Measurements from ENCODE around the gene HDHD5. TPM values are rescaled to one million over a fixed set of nuclear protein-coding genes. Genes with fewer than 3 reads are reported as not detected.

Gene HDHD5
- total RNA-seq, 1 experiment from 2014 or later: 37.2 TPM

GRCh38 chr22:17172029-17172833 is 13.2 kb upstream of the HDHD5 start:
- Histone ChIP-seq H3K27me3 (ENCODE audit: control insufficient read depth, insufficient read depth, low read length) (no peaks in the 10 kb centered on the region), H3K9me3 (ENCODE audit: control insufficient read depth, insufficient read depth, low read depth, low read length) (no peaks in the 10 kb centered on the region), H3K4me3 (ENCODE audit: low read depth in 2 of 2, low read length in 2 of 2) (peak overlapping the region; percentile 55 to 60), H3K36me3 (ENCODE audit: control insufficient read depth, insufficient read depth, low read length) (no peaks in the 10 kb centered on the region), H3K27ac (ENCODE audit: low read length) (peak overlapping the region; percentile 73), H3K4me1 (ENCODE audit: control insufficient read depth, insufficient read depth, low read length) (peaks cover 4% of the 10 kb centered on the region; the same call in 1 of the 2 replicates)
- intact Hi-C loops (cut with micrococcal nuclease; ENCODE audit: unreplicated experiment) (loop anchor here (5.0 kb wide), 1 partner anchor 330 kb away; no protein-coding TSS in a partner anchor), in situ Hi-C loops (cut with HindIII; ENCODE audit: low pct_unique_long_range_greater_than_20kb, low sequenced_read_pairs) (no loop called here)
- POLR2A ChIA-PET: interaction anchor here (0.5 to 1.3 kb wide), 6 partner anchors 12 to 647 kb away, joined by 3 to 11 read pairs (median 4); no protein-coding TSS in a partner anchor
- no TSS peak for BruUV-seq (replicated peaks)
- CTCF ChIA-PET: interaction anchor here (0.6 to 1.9 kb wide), 21 partner anchors 9 to 588 kb away, joined by 3 to 30 read pairs (median 4); no protein-coding TSS in a partner anchor
- DNase-seq (ENCODE audit: low read depth, low spot score) (no peak), ATAC-seq (no peak)
- TF ChIP-seq, protein P1, sequence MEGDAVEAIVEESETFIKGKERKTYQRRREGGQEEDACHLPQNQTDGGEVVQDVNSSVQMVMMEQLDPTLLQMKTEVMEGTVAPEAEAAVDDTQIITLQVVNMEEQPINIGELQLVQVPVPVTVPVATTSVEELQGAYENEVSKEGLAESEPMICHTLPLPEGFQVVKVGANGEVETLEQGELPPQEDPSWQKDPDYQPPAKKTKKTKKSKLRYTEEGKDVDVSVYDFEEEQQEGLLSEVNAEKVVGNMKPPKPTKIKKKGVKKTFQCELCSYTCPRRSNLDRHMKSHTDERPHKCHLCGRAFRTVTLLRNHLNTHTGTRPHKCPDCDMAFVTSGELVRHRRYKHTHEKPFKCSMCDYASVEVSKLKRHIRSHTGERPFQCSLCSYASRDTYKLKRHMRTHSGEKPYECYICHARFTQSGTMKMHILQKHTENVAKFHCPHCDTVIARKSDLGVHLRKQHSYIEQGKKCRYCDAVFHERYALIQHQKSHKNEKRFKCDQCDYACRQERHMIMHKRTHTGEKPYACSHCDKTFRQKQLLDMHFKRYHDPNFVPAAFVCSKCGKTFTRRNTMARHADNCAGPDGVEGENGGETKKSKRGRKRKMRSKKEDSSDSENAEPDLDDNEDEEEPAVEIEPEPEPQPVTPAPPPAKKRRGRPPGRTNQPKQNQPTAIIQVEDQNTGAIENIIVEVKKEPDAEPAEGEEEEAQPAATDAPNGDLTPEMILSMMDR (IDR thresholded peaks at IDR 0.05): peak; percentile 71; the same call in 1 of the 2 replicates
- TF ChIP-seq POLR2AphosphoS5 (IDR thresholded peaks at IDR 0.05; ENCODE audit: low read depth, low read length): no peak

DNA sequence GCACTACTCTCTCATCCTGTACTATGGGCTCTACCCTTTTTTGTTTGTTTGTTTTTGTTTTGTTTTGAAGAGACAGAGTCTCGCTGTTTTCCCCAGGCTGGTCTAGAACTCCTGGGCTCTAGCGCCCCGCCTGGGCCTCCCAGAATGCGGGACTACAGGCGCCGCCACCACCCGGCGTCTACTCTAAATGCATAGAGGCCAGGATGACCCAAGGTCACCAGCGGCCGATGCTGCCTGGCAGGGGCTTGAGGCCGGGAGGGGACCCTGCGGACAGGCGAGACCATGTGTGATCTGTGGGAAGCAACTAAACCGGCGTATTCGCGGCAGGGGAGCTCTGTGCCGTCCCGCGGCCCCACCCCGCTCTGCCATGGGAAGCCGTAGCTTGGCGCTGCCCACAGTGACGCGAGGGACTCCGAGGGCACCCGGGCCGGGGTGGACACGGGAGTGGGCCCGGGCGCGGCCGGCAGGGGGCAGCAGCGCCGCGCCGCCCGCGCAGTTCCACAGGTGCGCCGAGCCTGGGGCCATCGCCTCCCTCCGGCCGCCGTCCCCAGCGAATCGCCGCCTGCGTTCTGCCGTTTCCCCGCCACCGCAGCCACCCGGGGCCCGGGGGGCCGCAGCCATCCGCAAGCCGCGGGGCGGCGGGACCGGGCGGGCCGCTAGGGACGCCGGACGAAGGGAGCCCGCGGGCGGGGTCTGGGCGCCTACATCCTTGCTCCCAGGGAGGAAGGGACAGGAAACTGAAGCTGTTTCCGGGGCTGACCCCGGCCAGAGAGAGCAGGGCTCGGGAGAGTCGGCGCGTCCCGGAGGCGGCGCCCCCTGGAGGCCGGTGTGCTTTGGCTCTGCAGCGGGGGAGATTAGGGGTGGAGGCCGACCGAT is 12.3 kb upstream of the HDHD5 start:
- ATAC-seq (peak; percentile 99), DNase-seq (ENCODE audit: low read depth, low spot score) (peak; percentile 47)
- intact Hi-C loops (cut with micrococcal nuclease; ENCODE audit: unreplicated experiment) (loop anchor here (2.0 to 5.0 kb wide), 2 partner anchors 97 to 331 kb away; no protein-coding TSS in a partner anchor), in situ Hi-C loops (cut with HindIII; ENCODE audit: low pct_unique_long_range_greater_than_20kb, low sequenced_read_pairs) (no loop called here)
- H3K36me3 ChIP-seq (ENCODE audit: control insufficient read depth, insufficient read depth, low read length): no peaks in the 10 kb centered on the region
- CTCF ChIA-PET: interaction anchor here (0.5 to 1.9 kb wide), 23 partner anchors 10 to 589 kb away, joined by 3 to 30 read pairs (median 4); no protein-coding TSS in a partner anchor
- no peaks in the 10 kb centered on the region for H3K9me3 ChIP-seq (ENCODE audit: control insufficient read depth, insufficient read depth, low read depth, low read length)
- no peaks in the 10 kb centered on the region for H3K27me3 ChIP-seq (ENCODE audit: control insufficient read depth, insufficient read depth, low read length)
- POLR2A ChIA-PET: interaction anchor here (0.5 to 1.3 kb wide), 5 partner anchors 13 to 648 kb away, joined by 3 to 11 read pairs (median 4); no protein-coding TSS in a partner anchor
- no TSS peak for BruUV-seq (replicated peaks)
- peak overlapping the region; percentile 55 to 60 for H3K4me3 ChIP-seq (ENCODE audit: low read depth in 2 of 2, low read length in 2 of 2)
- no peak for TF ChIP-seq TCF7L2 (IDR thresholded peaks at IDR 0.05; ENCODE audit: low read depth, low read length)
- TF ChIP-seq, protein P1 (IDR thresholded peaks at IDR 0.05): peak; percentile 96
- peak; percentile 71 for TF ChIP-seq POLR2AphosphoS5 (IDR thresholded peaks at IDR 0.05; ENCODE audit: low read depth, low read length)
- peaks cover 4% of the 10 kb centered on the region; the same call in 1 of the 2 replicates for H3K4me1 ChIP-seq (ENCODE audit: control insufficient read depth, insufficient read depth, low read length)
- peak overlapping the region; percentile 74 for H3K27ac ChIP-seq (ENCODE audit: low read length)

DNA sequence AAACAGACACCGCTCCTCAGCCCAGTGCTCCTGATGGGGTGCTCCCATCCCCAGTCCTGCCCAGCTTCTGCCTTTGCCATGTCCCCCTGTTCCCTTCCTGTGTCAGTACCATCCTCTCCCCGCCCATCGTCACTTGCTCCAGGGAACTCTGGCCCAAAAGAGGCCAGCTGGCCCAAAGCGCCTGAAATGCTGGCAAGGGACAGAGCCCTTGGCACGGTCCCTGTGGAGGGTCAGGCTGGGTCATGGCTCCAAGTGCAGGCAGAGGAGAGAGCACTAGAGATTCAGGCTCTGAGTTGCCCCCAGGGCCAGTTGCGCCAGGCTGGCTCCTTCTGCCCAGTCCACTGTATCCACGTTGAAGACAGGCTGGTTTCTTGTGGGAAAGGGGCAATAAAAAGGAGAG is 8.4 kb upstream of the HDHD5 start:
- Histone ChIP-seq H3K27ac (ENCODE audit: low read length) (no peak overlapping the region), H3K36me3 (ENCODE audit: control insufficient read depth, insufficient read depth, low read length) (no peaks in the 10 kb centered on the region), H3K27me3 (ENCODE audit: control insufficient read depth, insufficient read depth, low read length) (no peaks in the 10 kb centered on the region), H3K9me3 (ENCODE audit: control insufficient read depth, insufficient read depth, low read depth, low read length) (no peaks in the 10 kb centered on the region), H3K4me1 (ENCODE audit: control insufficient read depth, insufficient read depth, low read length) (peaks cover 4% of the 10 kb centered on the region; the same call in 1 of the 2 replicates), H3K4me3 (ENCODE audit: low read depth in 2 of 2, low read length in 2 of 2) (no peak overlapping the region)
- ATAC-seq (no peak), DNase-seq (ENCODE audit: low read depth, low spot score) (no peak)
- TF ChIP-seq REST (IDR thresholded peaks at IDR 0.05; ENCODE audit: insufficient read depth in 1 of 2, low read depth in 2 of 2, low read length in 1 of 2): no peak
- TF ChIP-seq, protein P1 (IDR thresholded peaks at IDR 0.05): no peak
- no peak for TF ChIP-seq TCF7L2 (IDR thresholded peaks at IDR 0.05; ENCODE audit: low read depth, low read length)
- TF ChIP-seq SIN3A (IDR thresholded peaks at IDR 0.05; ENCODE audit: borderline replicate concordance, insufficient read depth, low read depth, low read length): no peak
- no peak for TF ChIP-seq POLR2AphosphoS5 (IDR thresholded peaks at IDR 0.05; ENCODE audit: low read depth, low read length)
- CTCF ChIA-PET: no interaction called here
- no TSS peak for BruUV-seq (replicated peaks)
- intact Hi-C loops (cut with micrococcal nuclease; ENCODE audit: unreplicated experiment): no loop called here
- POLR2A ChIA-PET: interaction anchor here (0.7 kb wide), 1 partner anchor 10 kb away, joined by 5 read pairs; no protein-coding TSS in a partner anchor
- in situ Hi-C loops (cut with HindIII; ENCODE audit: low pct_unique_long_range_greater_than_20kb, low sequenced_read_pairs): no loop called here

Data from Panc1 (cell line).